Measurements from ENCODE around the gene INTS13. TPM values are rescaled to one million over a fixed set of nuclear protein-coding genes. Genes with fewer than 3 reads are reported as not detected.

INTS13 gene
- total RNA-seq, 1 experiment from 2014 or later = 67.8 TPM

DNA sequence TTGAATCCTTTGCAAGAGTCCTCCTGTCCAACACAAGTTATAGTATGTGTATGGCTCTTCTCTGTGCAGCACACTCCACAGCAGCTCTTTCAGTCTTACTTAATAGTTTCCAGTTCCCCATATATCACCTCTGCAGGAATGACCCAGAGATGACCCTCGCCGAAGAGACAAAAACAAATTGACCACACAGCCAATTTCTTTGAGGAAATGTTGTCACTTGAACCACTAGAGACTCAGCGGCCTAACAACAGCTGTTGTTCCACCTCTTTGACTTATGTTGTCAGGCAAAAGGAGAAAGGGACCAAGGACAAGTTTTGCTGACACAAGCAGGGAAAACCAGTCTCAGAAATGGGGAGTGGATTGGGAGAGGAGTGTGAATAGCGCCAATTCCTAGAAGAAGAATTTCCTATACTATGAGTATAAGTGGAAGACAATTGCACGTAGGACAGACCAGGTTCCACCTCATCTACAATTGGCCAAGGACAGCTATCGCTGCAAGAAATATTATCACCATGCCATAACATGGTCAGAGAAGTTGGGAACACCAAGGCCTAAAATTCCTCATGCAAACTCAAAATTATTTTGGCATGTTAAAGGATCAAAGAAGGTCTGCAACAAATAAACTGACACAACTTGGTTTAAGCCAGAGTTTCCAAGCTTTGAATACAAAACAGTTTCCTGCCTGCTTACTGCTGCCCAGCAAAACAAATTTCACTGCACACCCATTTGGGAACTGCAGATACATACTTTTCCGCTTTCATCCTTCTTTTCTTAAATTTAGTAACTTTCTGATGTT is 63.1 kb downstream of the INTS13 start:
- intact Hi-C loops (cut with micrococcal nuclease) = loop anchor here (10.0 kb wide), 1 partner anchor 780 kb away; no protein-coding TSS in a partner anchor
- Mint-ChIP-seq H3K36me3 (ENCODE audit: insufficient read depth, unreplicated experiment) (no peaks in the 10 kb centered on the region), H3K4me3 (ENCODE audit: unreplicated experiment) (no peak overlapping the region), H3K9me3 (ENCODE audit: unreplicated experiment) (no peaks in the 10 kb centered on the region), H3K27ac (ENCODE audit: low read depth, unreplicated experiment) (no peak overlapping the region), H3K4me1 (ENCODE audit: insufficient read depth, unreplicated experiment) (peaks cover 25% of the 10 kb centered on the region), H3K27me3 (ENCODE audit: insufficient read depth, unreplicated experiment) (no peaks in the 10 kb centered on the region)
- BruUV-seq (replicated peaks) = no TSS peak
- DNase-seq (ENCODE audit: unreplicated experiment) = no peak
- TF ChIP-seq, protein P1, sequence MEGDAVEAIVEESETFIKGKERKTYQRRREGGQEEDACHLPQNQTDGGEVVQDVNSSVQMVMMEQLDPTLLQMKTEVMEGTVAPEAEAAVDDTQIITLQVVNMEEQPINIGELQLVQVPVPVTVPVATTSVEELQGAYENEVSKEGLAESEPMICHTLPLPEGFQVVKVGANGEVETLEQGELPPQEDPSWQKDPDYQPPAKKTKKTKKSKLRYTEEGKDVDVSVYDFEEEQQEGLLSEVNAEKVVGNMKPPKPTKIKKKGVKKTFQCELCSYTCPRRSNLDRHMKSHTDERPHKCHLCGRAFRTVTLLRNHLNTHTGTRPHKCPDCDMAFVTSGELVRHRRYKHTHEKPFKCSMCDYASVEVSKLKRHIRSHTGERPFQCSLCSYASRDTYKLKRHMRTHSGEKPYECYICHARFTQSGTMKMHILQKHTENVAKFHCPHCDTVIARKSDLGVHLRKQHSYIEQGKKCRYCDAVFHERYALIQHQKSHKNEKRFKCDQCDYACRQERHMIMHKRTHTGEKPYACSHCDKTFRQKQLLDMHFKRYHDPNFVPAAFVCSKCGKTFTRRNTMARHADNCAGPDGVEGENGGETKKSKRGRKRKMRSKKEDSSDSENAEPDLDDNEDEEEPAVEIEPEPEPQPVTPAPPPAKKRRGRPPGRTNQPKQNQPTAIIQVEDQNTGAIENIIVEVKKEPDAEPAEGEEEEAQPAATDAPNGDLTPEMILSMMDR (IDR thresholded peaks at IDR 0.05; ENCODE audit: unreplicated experiment) = no peak
- CTCF ChIA-PET = interaction anchor here (0.6 to 6.2 kb wide), 7 partner anchors 10 to 65 kb away, joined by 3 to 44 read pairs (median 3); no protein-coding TSS in a partner anchor
- POLR2A ChIA-PET = interaction anchor here (0.6 to 1.1 kb wide), 3 partner anchors 16 to 405 kb away, joined by 3 to 4 read pairs (median 4); no protein-coding TSS in a partner anchor

DNA sequence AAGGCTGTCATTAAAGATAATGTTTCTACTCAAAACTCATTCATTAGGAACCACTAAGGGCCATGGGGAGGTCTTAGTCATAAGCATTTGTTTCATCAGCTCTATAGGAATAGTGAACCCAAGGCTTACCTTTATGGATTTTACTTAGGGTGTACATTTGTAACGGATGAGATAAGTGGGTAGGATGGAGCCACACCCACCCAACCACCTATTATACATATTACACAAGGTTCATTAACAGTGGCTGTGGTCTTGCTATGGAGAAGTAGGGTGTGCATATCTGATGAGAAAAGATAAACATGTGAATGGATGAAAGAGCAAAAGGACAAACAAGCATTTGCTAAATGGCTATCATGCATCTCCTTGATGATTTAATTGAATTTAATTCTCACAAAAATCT is 65.2 kb downstream of the INTS13 start:
- Mint-ChIP-seq H3K9me3 (ENCODE audit: unreplicated experiment) (no peaks in the 10 kb centered on the region), H3K36me3 (ENCODE audit: insufficient read depth, unreplicated experiment) (no peaks in the 10 kb centered on the region), H3K4me1 (ENCODE audit: insufficient read depth, unreplicated experiment) (peaks cover 16% of the 10 kb centered on the region), H3K27ac (ENCODE audit: low read depth, unreplicated experiment) (no peak overlapping the region), H3K4me3 (ENCODE audit: unreplicated experiment) (no peak overlapping the region), H3K27me3 (ENCODE audit: insufficient read depth, unreplicated experiment) (no peaks in the 10 kb centered on the region)
- TF ChIP-seq, protein P1 (IDR thresholded peaks at IDR 0.05; ENCODE audit: unreplicated experiment) = no peak
- intact Hi-C loops (cut with micrococcal nuclease) = loop anchor here (10.0 kb wide), 1 partner anchor 778 kb away; no protein-coding TSS in a partner anchor
- no peak for DNase-seq (ENCODE audit: unreplicated experiment)
- CTCF ChIA-PET = interaction anchor here (1.9 to 6.2 kb wide), 2 partner anchors 9 to 12 kb away, joined by 7 to 44 read pairs; no protein-coding TSS in a partner anchor
- no TSS peak for BruUV-seq (replicated peaks)
- POLR2A ChIA-PET = no interaction called here

DNA sequence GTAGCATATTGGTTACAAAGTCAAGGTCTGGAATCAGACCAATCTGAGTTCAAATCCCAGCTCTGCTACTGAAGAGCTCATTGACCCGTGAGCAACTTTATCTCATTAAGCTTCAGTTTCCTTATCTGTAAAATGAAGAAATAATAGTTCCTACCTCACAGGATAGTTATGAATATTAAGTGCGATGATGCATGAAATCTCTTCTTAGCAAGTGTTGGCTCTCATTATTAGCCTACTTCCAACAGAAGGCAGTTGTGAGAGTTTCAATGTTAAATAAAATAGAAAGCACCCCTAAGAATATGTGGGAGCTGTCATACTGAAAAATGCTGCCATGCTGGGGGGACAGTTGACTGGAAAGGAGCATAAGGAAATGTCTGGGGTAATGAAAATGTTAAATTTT is 65.8 kb downstream of the INTS13 start:
- no peaks in the 10 kb centered on the region for H3K27me3 Mint-ChIP-seq (ENCODE audit: insufficient read depth, unreplicated experiment)
- no peaks in the 10 kb centered on the region for H3K9me3 Mint-ChIP-seq (ENCODE audit: unreplicated experiment)
- TF ChIP-seq, protein P1 (IDR thresholded peaks at IDR 0.05; ENCODE audit: unreplicated experiment) = no peak
- H3K4me3 Mint-ChIP-seq (ENCODE audit: unreplicated experiment) = no peak overlapping the region
- H3K27ac Mint-ChIP-seq (ENCODE audit: low read depth, unreplicated experiment) = no peak overlapping the region
- intact Hi-C loops (cut with micrococcal nuclease) = loop anchor here (10.0 kb wide), 1 partner anchor 777 kb away; no protein-coding TSS in a partner anchor
- ChIA-PET CTCF (interaction anchor here (0.6 to 6.2 kb wide), 4 partner anchors 9 to 448 kb away, joined by 3 to 44 read pairs (median 5); no protein-coding TSS in a partner anchor), POLR2A (no interaction called here)
- no peaks in the 10 kb centered on the region for H3K36me3 Mint-ChIP-seq (ENCODE audit: insufficient read depth, unreplicated experiment)
- no TSS peak for BruUV-seq (replicated peaks)
- H3K4me1 Mint-ChIP-seq (ENCODE audit: insufficient read depth, unreplicated experiment) = peaks cover 16% of the 10 kb centered on the region
- no peak for DNase-seq (ENCODE audit: unreplicated experiment)
